HepG2 (cell line): ENCODE results near the gene RASL10A. TPM values are rescaled to one million over a fixed set of nuclear protein-coding genes. Genes with fewer than 3 reads are reported as not detected.

Experiments used
- ARNT ChIP-seq: fragments of 450-650 bp; IDR thresholded peaks from 2 replicates; pipeline ENCODE4 v1.6.1; 2017
- CEBPG ChIP-seq: IDR thresholded peaks from 2 replicates; pipeline ENCODE4 v1.6.1; 2016
- CSRNP1 ChIP-seq: sonication (generic); formaldehyde crosslinking; IDR thresholded peaks from 2 replicates; pipeline ENCODE4 v1.8.1; 2023; ENCODE audit warnings: mild to moderate bottlenecking, missing genetic modification reagents
- ELK4 ChIP-seq: sonication (generic); formaldehyde crosslinking; IDR thresholded peaks from 2 replicates; pipeline ENCODE4 v1.9.0; 2021; ENCODE audit warnings: missing genetic modification reagents, borderline replicate concordance
- FOXP4 ChIP-seq: sonication (generic); formaldehyde crosslinking; IDR thresholded peaks from 2 replicates; pipeline ENCODE4 v1.4.0; 2020; ENCODE audit warnings: missing genetic modification reagents
- GATAD2A ChIP-seq: IDR thresholded peaks from 2 replicates; pipeline ENCODE4 v1.6.1; 2016
- KLF15 ChIP-seq: sonication (generic); formaldehyde crosslinking; IDR thresholded peaks from 2 replicates; pipeline ENCODE4 v1.8.1; 2023; ENCODE audit warnings: borderline replicate concordance, mild to moderate bottlenecking, inconsistent platforms, missing genetic modification reagents, mixed read lengths
- MAX ChIP-seq: IDR thresholded peaks from 2 replicates; pipeline ENCODE4 v1.6.1; 2012; ENCODE audit warnings: inconsistent platforms
- PBX2 ChIP-seq: IDR thresholded peaks from 2 replicates; pipeline ENCODE4 v1.6.1; 2016; ENCODE audit warnings: control low read depth
- POLR2A ChIP-seq, 2 experiments: IDR thresholded peaks; 2 replicates each; pipeline ENCODE4 v1.6.1; 2011; ENCODE audit warnings: low read depth in 2 of 2, low read length in 2 of 2, mild to moderate bottlenecking in 1 of 2, moderate library complexity in 1 of 2; ENCODE audit not compliant: insufficient read depth in 1 of 2
- REXO4 ChIP-seq: sonication (generic); formaldehyde crosslinking; IDR thresholded peaks from 2 replicates; pipeline ENCODE4 v1.8.0; 2022; ENCODE audit warnings: missing genetic modification reagents, mild to moderate bottlenecking, borderline replicate concordance
- ZBTB39 ChIP-seq: sonication (generic); formaldehyde crosslinking; IDR thresholded peaks from 2 replicates; pipeline ENCODE4 v1.5.0; 2020; ENCODE audit warnings: missing genetic modification reagents
- ZNF24 ChIP-seq: fragments of 450-650 bp; IDR thresholded peaks from 2 replicates; pipeline ENCODE4 v1.6.1; 2017; ENCODE audit warnings: antibody characterized with exemption, mild to moderate bottlenecking
- ZNF432 ChIP-seq: sonication (generic); formaldehyde crosslinking; IDR thresholded peaks from 2 replicates; pipeline ENCODE4 v1.5.0; 2020; ENCODE audit warnings: missing genetic modification reagents, mild to moderate bottlenecking, borderline replicate concordance
- ZNF674 ChIP-seq: sonication (generic); formaldehyde crosslinking; IDR thresholded peaks from 2 replicates; pipeline ENCODE4 v1.5.0; 2020; ENCODE audit warnings: low read depth, mild to moderate bottlenecking, missing genetic modification reagents
- ZNF687 ChIP-seq: sonication (generic); formaldehyde crosslinking; IDR thresholded peaks from 2 replicates; pipeline ENCODE4 v1.5.1; 2020; ENCODE audit warnings: mild to moderate bottlenecking, missing genetic modification reagents, moderate library complexity
- ZNF740 ChIP-seq: sonication (generic); formaldehyde crosslinking; IDR thresholded peaks from 2 replicates; pipeline ENCODE4 v1.4.0; 2020; ENCODE audit warnings: missing genetic modification reagents
- polyA plus RNA-seq, 8 experiments: library from polyadenylated mRNA; depleted of rRNA in 3 of 8; stranded (reverse) in 7 of 8; unstranded in 1 of 8; fragments of >200 nt; fragmentation: Illumina TruSeq in 4 of 8; extraction: Trizol in 4 of 8; gene quantifications; 2 replicates each; pipeline versions ENCODE4 v1.2.1 to v1.2.3, GENCODE V29; 2011 to 2016; ENCODE audit warnings: low read depth in 4 of 8, missing spikeins in 1 of 8, mixed read lengths in 1 of 8; ENCODE audit not compliant: insufficient read depth in 1 of 8
- total RNA-seq, 5 experiments: library from RNA; depleted of rRNA; stranded (reverse); fragments of >200 nt; fragmentation: Illumina TruSeq; extraction: Trizol; gene quantifications; 2 replicates each; pipeline ENCODE4 v1.2.3, GENCODE V29; 2016; ENCODE audit warnings: low read depth in 1 of 5

The RASL10A gene
- total and polyA plus RNA-seq, 2 of the 13 experiments (the other 11 are each of a cell fraction or from before 2014, with no cell fraction given) = 0.05 to 0.22 TPM

GRCh38 chr22:29269230-29269604 lies 46.3 kb downstream of the RASL10A start (continued):
- TF ChIP-seq KLF15 (CRISPR knock-in tag) (no peak), ARNT (no peak), GATAD2A (no peak), ZNF24 (no peak), POLR2A (IDR thresholded peaks at IDR 0.05; ENCODE audit: insufficient read depth in 1 of 2, low read depth in 2 of 2, low read length in 2 of 2) (peak in 1 of 2 experiments; percentile 8; a peak in 1 of 4 replicates), ZNF432 (CRISPR knock-in tag) (no peak), ZBTB39 (no peak), PBX2 (no peak), CEBPG (CRISPR knock-in tag) (no peak), REXO4 (CRISPR knock-in tag) (no peak), CSRNP1 (CRISPR knock-in tag) (0 out of 2 replicates have a peak, but pooled peaks have one; percentile 10), FOXP4 (CRISPR knock-in tag) (no peak), ZNF674 (CRISPR knock-in tag) (no peak), ELK4 (CRISPR knock-in tag) (no peak), MAX (peak; percentile 2; the same call in 1 of the 2 replicates), ZNF687 (CRISPR knock-in tag) (no peak), ZNF740 (CRISPR knock-in tag) (no peak)
